IMR-90 (cell line): ENCODE results near the gene STT3A. TPM values are rescaled to one million over a fixed set of nuclear protein-coding genes. Genes with fewer than 3 reads are reported as not detected.
"Not testable (repeated sequence)": the region's sequence is repeated elsewhere in the genome, so short reads cannot be mapped to it uniquely, and the experiment has no call there.

Experiments used
- ATAC-seq: fragments of 200-7000 bp; cut with Tn5 transposase; 2 replicates; pipeline ENCODE4 v1.9.1; 2020; ENCODE audit warnings: low read depth, mild to moderate bottlenecking, moderate library complexity
- BruUV-seq: library from RNA; stranded (reverse); fragments of 400-500 nt; replicated peaks from 2 replicates; lab custom pipeline; 2021; lab: Mats Ljungman, UMichigan
- CTCF ChIA-PET: fragments of 300-600 bp; formaldehyde crosslinking; extraction: SDS; loops from one replicate; lab custom pipeline; 2021; ENCODE audit warnings: antibody characterized with exemption; lab: Yijun Ruan, JAX
- POLR2A ChIA-PET: fragments of 300-600 bp; sonication (Branson Sonifier 250); formaldehyde crosslinking; loops from one replicate; lab custom pipeline; 2022; ENCODE audit warnings: antibody characterized with exemption; ENCODE audit not compliant: unreplicated experiment; lab: Charles Lee
- DNase-seq: peaks from one replicate; pipeline ENCODE4 v3.0.0; 2013
- H2AFZ ChIP-seq: replicated peaks from 2 replicates; pipeline ENCODE3; 2013; ENCODE audit warnings: low read length, mild to moderate bottlenecking; ENCODE audit not compliant: poor library complexity
- H2AK5ac ChIP-seq: 2 replicates; pipeline ENCODE4 v1.6.1; 2013; ENCODE audit warnings: low read depth, low read length, inconsistent platforms
- H2AK9ac ChIP-seq: replicated peaks from 2 replicates; pipeline ENCODE3; 2013; ENCODE audit warnings: mild to moderate bottlenecking, low read depth, low read length, moderate library complexity; ENCODE audit not compliant: poor library complexity
- H2BK120ac ChIP-seq: 2 replicates; pipeline ENCODE4 v1.6.1; 2013; ENCODE audit warnings: low read depth, low read length, inconsistent platforms
- H2BK15ac ChIP-seq: 3 replicates; pipeline ENCODE4 v1.6.1; 2013; ENCODE audit warnings: low read depth, low read length, inconsistent platforms
- H2BK20ac ChIP-seq: 2 replicates; pipeline ENCODE4 v1.6.1; 2013; ENCODE audit warnings: low read depth, mild to moderate bottlenecking, inconsistent platforms, low read length, moderate library complexity
- H2BK5ac ChIP-seq: 2 replicates; pipeline ENCODE4 v1.6.1; 2013; ENCODE audit warnings: mild to moderate bottlenecking, low read depth, low read length, inconsistent platforms; ENCODE audit not compliant: poor library complexity, severe bottlenecking
- H3K14ac ChIP-seq: replicated peaks from 2 replicates; pipeline ENCODE4 v1.6.1; 2013; ENCODE audit warnings: low read depth, low read length, inconsistent platforms
- H3K18ac ChIP-seq: 2 replicates; pipeline ENCODE4 v1.6.1; 2013; ENCODE audit warnings: low read depth, low read length, control low read depth
- H3K23ac ChIP-seq: 2 replicates; pipeline ENCODE4 v1.6.1; 2013; ENCODE audit warnings: low read depth, low read length, inconsistent platforms
- H3K27ac ChIP-seq: 2 replicates; pipeline ENCODE4 v1.5.1; 2013; ENCODE audit warnings: mild to moderate bottlenecking, control low read depth, low read length; ENCODE audit not compliant: insufficient read depth
- H3K27me3 ChIP-seq: 2 replicates; pipeline ENCODE4 v1.6.1; 2013; ENCODE audit warnings: low read length; ENCODE audit not compliant: control insufficient read depth, insufficient read depth
- H3K36me3 ChIP-seq: 2 replicates; pipeline ENCODE4 v1.6.1; 2013; ENCODE audit warnings: low read length, mixed read lengths; ENCODE audit not compliant: control insufficient read depth, insufficient read depth
- H3K4ac ChIP-seq: 2 replicates; pipeline ENCODE4 v1.6.1; 2013; ENCODE audit warnings: low read depth, low read length, inconsistent platforms
- H3K4me1 ChIP-seq: 2 replicates; pipeline ENCODE4 v1.6.1; 2013; ENCODE audit warnings: low read length, mixed read lengths; ENCODE audit not compliant: control insufficient read depth, insufficient read depth
- H3K4me2 ChIP-seq: 2 replicates; pipeline ENCODE4 v1.6.1; 2013; ENCODE audit warnings: low read depth, mild to moderate bottlenecking, control low read depth, low read length, moderate library complexity
- H3K4me3 ChIP-seq: 2 replicates; pipeline ENCODE4 v1.5.1; 2013; ENCODE audit warnings: low read depth, mild to moderate bottlenecking, control low read depth, low read length, moderate library complexity; ENCODE audit not compliant: insufficient read depth
- H3K56ac ChIP-seq: 2 replicates; pipeline ENCODE4 v1.6.1; 2013; ENCODE audit warnings: low read length, inconsistent platforms; ENCODE audit not compliant: insufficient read depth; ENCODE audit errors: extremely low read depth
- H3K79me1 ChIP-seq, 2 experiments: 2 replicates each; pipeline ENCODE4 v1.6.1; 2013; ENCODE audit warnings: low read length in 2 of 2, inconsistent platforms in 1 of 2, low read depth in 1 of 2
- H3K9ac ChIP-seq: 2 replicates; pipeline ENCODE4 v1.6.1; 2013; ENCODE audit warnings: low read depth, low read length, control low read depth
- H3K9me1 ChIP-seq: 2 replicates; pipeline ENCODE4 v1.6.1; 2013; ENCODE audit warnings: low read length, inconsistent platforms; ENCODE audit not compliant: insufficient read depth
- H3K9me3 ChIP-seq: 2 replicates; pipeline ENCODE4 v1.6.1; 2013; ENCODE audit warnings: low read length; ENCODE audit not compliant: control insufficient read depth, insufficient read depth
- H4K20me1 ChIP-seq: 2 replicates; pipeline ENCODE4 v1.6.1; 2013; ENCODE audit warnings: low read length, inconsistent platforms; ENCODE audit not compliant: insufficient read depth
- H4K5ac ChIP-seq: 2 replicates; pipeline ENCODE4 v1.6.1; 2013; ENCODE audit warnings: mild to moderate bottlenecking, low read depth, low read length, control low read depth
- H4K8ac ChIP-seq, 2 experiments: 2 replicates each; pipeline ENCODE4 v1.6.1; 2013; ENCODE audit warnings: low read depth in 2 of 2, low read length in 2 of 2, control low read depth in 1 of 2, inconsistent platforms in 1 of 2
- H4K91ac ChIP-seq: 2 replicates; pipeline ENCODE4 v1.6.1; 2013; ENCODE audit warnings: low read depth, low read length, inconsistent platforms; ENCODE audit not compliant: insufficient read depth
- WGBS, 2 experiments: methylation state at CpG; one replicate each; pipeline versions ENCODE4 v1.1.5 to v1.1.7; 2013; ENCODE audit warnings: missing lambda C conversion rate in 2 of 2; ENCODE audit not compliant: insufficient read length in 1 of 2; ENCODE audit errors: extremely low coverage in 2 of 2; 5-methylcytosine and 5-hydroxymethylcytosine counted together
- dilution Hi-C: fragments of 300-500 bp; cut with HindIII; formaldehyde crosslinking; loops from one replicate; pipeline ENCODE4 v1.14.3; 2018; ENCODE audit warnings: low sequenced_read_pairs; ENCODE audit not compliant: unreplicated experiment
- in situ Hi-C: fragments of 300-500 bp; cut with MboI; formaldehyde crosslinking; loops from 3 replicates; pipeline ENCODE4 v1.14.3; 2019; ENCODE audit warnings: low sequenced_read_pairs, inconsistent platforms, mixed read lengths
- intact Hi-C: fragments of 100-400 bp; cut with micrococcal nuclease; formaldehyde crosslinking; loops from 2 replicates; pipeline ENCODE4 v1.10.0; 2022
- polyA plus RNA-seq, 3 experiments: library from polyadenylated mRNA; depleted of rRNA; stranded (reverse); fragments of >200 nt; gene quantifications; 2 replicates each; pipeline ENCODE4 v1.2.3, GENCODE V29; 2012; ENCODE audit warnings: low replicate concordance in 1 of 3
- total RNA-seq: library from RNA; depleted of rRNA; stranded (reverse); fragments of >200 nt; gene quantifications from 2 replicates; pipeline ENCODE4 v1.2.3, GENCODE V29; 2012

The STT3A gene
- total and polyA plus RNA-seq, 2 of the 4 experiments (the other 2 are of a cell fraction): 180 to 387 TPM

DNA sequence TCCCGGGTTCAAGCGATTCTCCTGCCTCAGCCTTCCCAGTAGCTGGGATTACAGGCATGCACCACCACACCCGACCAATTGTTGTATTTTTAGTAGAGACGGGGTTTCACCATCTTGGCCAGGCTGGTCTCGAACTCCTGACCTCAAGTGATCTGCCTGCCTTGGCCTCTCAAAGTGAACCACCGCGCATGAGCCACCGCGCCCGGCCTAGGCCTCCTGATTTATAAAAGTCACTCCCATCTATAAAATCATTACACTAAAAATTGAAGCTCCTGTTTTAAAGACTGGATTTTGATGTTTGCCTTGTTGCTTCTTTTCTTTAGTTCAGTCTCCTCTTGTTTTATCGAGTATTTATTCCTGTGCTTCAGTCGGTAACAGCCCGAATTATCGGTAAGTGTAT lies 15.5 kb upstream of the STT3A start:
- H3K23ac ChIP-seq, CTCF ChIA-PET, H2AFZ ChIP-seq, H3K9me1 ChIP-seq, H2BK120ac ChIP-seq, H3K27me3 ChIP-seq, H2AK9ac ChIP-seq, H4K91ac ChIP-seq, H4K8ac ChIP-seq, intact Hi-C loops, H3K27ac ChIP-seq, H4K5ac ChIP-seq, H3K9me3 ChIP-seq, H3K14ac ChIP-seq, H2BK15ac ChIP-seq, dilution Hi-C loops, H3K9ac ChIP-seq, H3K18ac ChIP-seq, DNase-seq, H3K4ac ChIP-seq, POLR2A ChIA-PET, H4K20me1 ChIP-seq, H3K4me3 ChIP-seq, BruUV-seq, H3K4me2 ChIP-seq, H2BK20ac ChIP-seq, H3K4me1 ChIP-seq, H2BK5ac ChIP-seq, ATAC-seq, H2AK5ac ChIP-seq, H3K56ac ChIP-seq: not testable (repeated sequence)
- in situ Hi-C loops: loop anchor here (25.0 kb wide), 1 partner anchor 940 kb away; no protein-coding TSS in a partner anchor
- peaks cover 4 to 12% of the 10 kb centered on the region in 2 experiments; a peak in 3 of 4 replicates for H3K79me1 ChIP-seq
- 83% methylated on average over 1 of the region's 14 CpGs; no CpG with 5 or more reads in 1 of the 2 experiments for WGBS, 2 experiments
- peaks cover 42% of the 10 kb centered on the region for H3K36me3 ChIP-seq
